Esophagus squamous epithelium (tissue), 5 donors: ENCODE results near the gene F2RL1. TPM values are rescaled to one million over a fixed set of nuclear protein-coding genes. Genes with fewer than 3 reads are reported as not detected.
"Not testable (repeated sequence)": the region's sequence is repeated elsewhere in the genome, so short reads cannot be mapped to it uniquely, and the experiment has no call there.

ENCODE experiments used
- DNase-seq: peaks from one replicate; lab custom pipeline; 2025; lab: John Stamatoyannopoulos, UW
- H3K27ac ChIP-seq, 4 donors: fragments of 200-600 bp; sonication (generic); one replicate each; pipeline ENCODE4 v1.5.1; 2016 to 2019; ENCODE audit warnings: mild to moderate bottlenecking in 1 of 4
- H3K27me3 ChIP-seq, 4 donors: fragments of 200-600 bp; sonication (generic); 1 replicate in 3 of 4; 2 replicates in 1 of 4; pipeline versions ENCODE4 v1.5.1 to v1.6.0; 2017 to 2021; ENCODE audit warnings: antibody characterized with exemption in 1 of 4
- H3K36me3 ChIP-seq, 3 donors: fragments of 200-600 bp; sonication (generic); one replicate each; pipeline ENCODE4 v1.5.1; 2016 to 2019
- H3K4me1 ChIP-seq, 3 donors: fragments of 200-600 bp; sonication (generic); one replicate each; pipeline ENCODE4 v1.5.1; 2017 to 2019
- H3K4me3 ChIP-seq, 4 donors: fragments of 200-600 bp; sonication (generic); 1 replicate in 3 of 4; 2 replicates in 1 of 4; pipeline ENCODE4 v1.5.1; 2016 to 2019; ENCODE audit warnings: mild to moderate bottlenecking in 2 of 4, moderate library complexity in 1 of 4
- H3K9me3 ChIP-seq, 3 donors: fragments of 200-600 bp; sonication (generic); one replicate each; pipeline ENCODE4 v1.5.1; 2016 to 2019
- POLR2A ChIP-seq, 4 donors: fragments of 450-650 bp; IDR thresholded peaks; one replicate each; pipeline ENCODE4 v1.6.1; 2017; ENCODE audit warnings: antibody characterized with exemption in 4 of 4, mild to moderate bottlenecking in 4 of 4, moderate library complexity in 3 of 4
- WGBS, 2 donors: methylation state at CpG; one replicate each; pipeline ENCODE4 v1.1.5; 2018; 5-methylcytosine and 5-hydroxymethylcytosine counted together
- intact Hi-C: fragments of 100-400 bp; cut with DNase I; formaldehyde crosslinking; loops from one replicate; pipeline ENCODE4 v1.15.0; 2022
- total RNA-seq, 4 donors: library from RNA; depleted of rRNA; stranded (reverse); fragments of >200 nt; gene quantifications; one replicate each; pipeline ENCODE4 v1.1.0, GENCODE V29; 2016
- TF ChIP-seq, protein P1 (sequence below), 6 experiments: fragments of 450-650 bp in 4 of 6; fragments of 200-600 bp in 2 of 6; sonication (generic) in 2 of 6; IDR thresholded peaks; one replicate each; pipeline ENCODE4 v1.5.1; 2016 to 2019; ENCODE audit warnings: antibody characterized with exemption in 6 of 6, mild to moderate bottlenecking in 4 of 6, moderate library complexity in 4 of 6
- donor health status: DM: yes; HTN: yes; CAD: no.

Gene F2RL1
- total RNA-seq, 4 donors from 2014 or later, result 9.0 to 15.8 (median 11.8) TPM

DNA sequence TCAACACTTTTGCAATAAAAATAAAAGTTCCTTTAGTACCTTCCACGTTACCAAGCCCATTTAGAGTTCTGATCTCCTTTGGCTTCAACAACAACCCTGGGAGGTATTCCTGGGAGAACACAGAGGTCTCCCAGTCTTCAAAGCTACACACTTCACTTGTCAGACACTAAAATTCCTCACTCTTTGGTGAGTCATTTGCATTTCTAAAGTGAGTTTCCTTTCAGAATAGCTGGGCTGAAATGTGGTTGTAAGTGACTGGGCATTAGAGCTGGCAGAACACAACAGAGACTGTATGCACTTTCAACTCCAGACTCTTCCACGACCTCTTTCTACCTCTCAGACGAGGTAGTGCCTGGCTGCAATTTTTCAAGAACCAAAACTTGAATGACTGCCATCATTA, 11.5 kb upstream of the F2RL1 start:
- intact Hi-C loops, result no loop called here
- DNase-seq, result no peak
- H3K27me3 ChIP-seq, result no peaks in the 10 kb centered on the region
- H3K27ac ChIP-seq, result peak overlapping the region in 2 of 4 donors; percentile 80 to 82
- TF ChIP-seq, protein P1, sequence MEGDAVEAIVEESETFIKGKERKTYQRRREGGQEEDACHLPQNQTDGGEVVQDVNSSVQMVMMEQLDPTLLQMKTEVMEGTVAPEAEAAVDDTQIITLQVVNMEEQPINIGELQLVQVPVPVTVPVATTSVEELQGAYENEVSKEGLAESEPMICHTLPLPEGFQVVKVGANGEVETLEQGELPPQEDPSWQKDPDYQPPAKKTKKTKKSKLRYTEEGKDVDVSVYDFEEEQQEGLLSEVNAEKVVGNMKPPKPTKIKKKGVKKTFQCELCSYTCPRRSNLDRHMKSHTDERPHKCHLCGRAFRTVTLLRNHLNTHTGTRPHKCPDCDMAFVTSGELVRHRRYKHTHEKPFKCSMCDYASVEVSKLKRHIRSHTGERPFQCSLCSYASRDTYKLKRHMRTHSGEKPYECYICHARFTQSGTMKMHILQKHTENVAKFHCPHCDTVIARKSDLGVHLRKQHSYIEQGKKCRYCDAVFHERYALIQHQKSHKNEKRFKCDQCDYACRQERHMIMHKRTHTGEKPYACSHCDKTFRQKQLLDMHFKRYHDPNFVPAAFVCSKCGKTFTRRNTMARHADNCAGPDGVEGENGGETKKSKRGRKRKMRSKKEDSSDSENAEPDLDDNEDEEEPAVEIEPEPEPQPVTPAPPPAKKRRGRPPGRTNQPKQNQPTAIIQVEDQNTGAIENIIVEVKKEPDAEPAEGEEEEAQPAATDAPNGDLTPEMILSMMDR (IDR thresholded peaks at IDR 0.05), result no peak
- no peak for TF ChIP-seq POLR2A (IDR thresholded peaks at IDR 0.05)
- no peak overlapping the region for H3K4me3 ChIP-seq
- 50 to 63% methylated on average over 3 of the region's 3 CpGs for WGBS, 2 donors
- peaks cover 7 to 49% (median 10%) of the 10 kb centered on the region in 3 donors for H3K4me1 ChIP-seq
- H3K9me3 ChIP-seq, result no peaks in the 10 kb centered on the region
- no peaks in the 10 kb centered on the region for H3K36me3 ChIP-seq

- intact Hi-C loops, result no loop called here
- H3K27ac ChIP-seq, result peak overlapping the region in 3 of 4 donors; percentile 65 to 82 (median 80)
Observed at GRCh38 chr5:76808141-76808691, 10.6 kb upstream of the F2RL1 start.

GRCh38 chr5:76809141-76809540, 9.7 kb upstream of the F2RL1 start:
- no peak overlapping the region for H3K4me3 ChIP-seq
- peaks cover 7 to 49% (median 10%) of the 10 kb centered on the region in 3 donors for H3K4me1 ChIP-seq
- peak overlapping the region; percentile 9 to 82 (median 72) for H3K27ac ChIP-seq
- no peak for TF ChIP-seq POLR2A (IDR thresholded peaks at IDR 0.05)
- TF ChIP-seq, protein P1 (IDR thresholded peaks at IDR 0.05), result no peak
- no peak for DNase-seq
- 42 to 48% methylated on average over 4 of the region's 4 CpGs for WGBS, 2 donors
- intact Hi-C loops, result no loop called here
- no peaks in the 10 kb centered on the region for H3K27me3 ChIP-seq
- H3K36me3 ChIP-seq, result no peaks in the 10 kb centered on the region
- H3K9me3 ChIP-seq, result no peaks in the 10 kb centered on the region

More at GRCh38 chr5:76808141-76808691, 10.6 kb upstream of the F2RL1 start:
- TF ChIP-seq POLR2A (IDR thresholded peaks at IDR 0.05), result no peak
- TF ChIP-seq, protein P1 (IDR thresholded peaks at IDR 0.05), result no peak
- DNase-seq, result no peak
- Histone ChIP-seq H3K9me3 (no peaks in the 10 kb centered on the region), H3K4me3 (no peak overlapping the region), H3K27me3 (no peaks in the 10 kb centered on the region), H3K4me1 (peaks cover 7 to 49% (median 10%) of the 10 kb centered on the region in 3 donors), H3K36me3 (no peaks in the 10 kb centered on the region)
- WGBS, 2 donors, result 76 to 78% methylated on average over 5 of the region's 5 CpGs

- no peak for DNase-seq
- Histone ChIP-seq H3K27ac (no peak overlapping the region), H3K36me3 (no peaks in the 10 kb centered on the region), H3K9me3 (no peaks in the 10 kb centered on the region), H3K27me3 (no peaks in the 10 kb centered on the region), H3K4me1 (peaks cover 7 to 49% (median 10%) of the 10 kb centered on the region in 3 donors), H3K4me3 (no peak overlapping the region)
- intact Hi-C loops, result no loop called here
- WGBS, 2 donors, result 93 to 95% methylated on average over 6 of the region's 6 CpGs
- TF ChIP-seq POLR2A (IDR thresholded peaks at IDR 0.05), result no peak
- TF ChIP-seq, protein P1 (IDR thresholded peaks at IDR 0.05), result no peak
Observed at GRCh38 chr5:76810236-76810635, 8.6 kb upstream of the F2RL1 start.

- no peaks in the 10 kb centered on the region for H3K36me3 ChIP-seq
- H3K9me3 ChIP-seq, result no peaks in the 10 kb centered on the region
- H3K4me3 ChIP-seq, result peak overlapping the region in 1 of 4 donors; percentile 4
- peak overlapping the region in 3 of 4 donors; percentile 42 to 63 (median 49) for H3K27ac ChIP-seq
- no peaks in the 10 kb centered on the region for H3K27me3 ChIP-seq
- peaks cover 4 to 43% (median 10%) of the 10 kb centered on the region in 3 donors for H3K4me1 ChIP-seq
- intact Hi-C loops, result no loop called here
- WGBS, 2 donors, result 52 to 69% methylated on average over 3 to 5 of the region's 5 CpGs
- DNase-seq, result no peak
- no peak for TF ChIP-seq POLR2A (IDR thresholded peaks at IDR 0.05)
- TF ChIP-seq, protein P1 (IDR thresholded peaks at IDR 0.05), result no peak
Observed at GRCh38 chr5:76811214-76811613, 7.6 kb upstream of the F2RL1 start.

DNA sequence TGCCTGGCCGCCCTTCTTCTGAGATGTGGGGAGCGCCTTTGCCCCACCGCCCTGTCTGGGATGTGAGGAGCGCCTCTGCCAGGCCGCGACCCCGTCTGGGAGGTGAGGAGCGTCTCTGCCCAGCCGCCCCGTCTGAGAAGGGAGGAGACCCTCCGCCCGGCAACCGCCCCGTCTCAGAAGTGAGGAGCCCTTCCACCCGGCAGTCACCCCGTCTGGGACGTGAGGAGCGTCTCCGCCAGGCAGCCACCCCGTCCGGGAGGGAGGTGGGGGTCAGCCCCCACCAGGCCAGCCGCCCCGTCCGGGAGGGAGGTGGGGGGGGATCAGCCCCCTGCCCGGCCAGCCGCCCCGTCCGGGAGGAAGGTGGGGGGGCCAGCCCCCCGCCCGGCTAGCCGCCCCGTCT, 6.6 kb upstream of the F2RL1 start:
- H3K4me3 ChIP-seq, H3K36me3 ChIP-seq, H3K9me3 ChIP-seq, intact Hi-C loops, H3K27ac ChIP-seq, H3K27me3 ChIP-seq, DNase-seq: not testable (repeated sequence)
- no CpG with 5 or more reads among the region's 32 CpGs for WGBS, 2 donors
- peaks cover 4 to 35% (median 10%) of the 10 kb centered on the region in 3 donors for H3K4me1 ChIP-seq
